ENCODE measurements around the gene PPP2R2B. TPM values are rescaled to one million over a fixed set of nuclear protein-coding genes. Genes with fewer than 3 reads are reported as not detected.

PPP2R2B gene
- total RNA-seq, 2 experiments from 2014 or later, result 1.0 to 1.1 TPM

DNA sequence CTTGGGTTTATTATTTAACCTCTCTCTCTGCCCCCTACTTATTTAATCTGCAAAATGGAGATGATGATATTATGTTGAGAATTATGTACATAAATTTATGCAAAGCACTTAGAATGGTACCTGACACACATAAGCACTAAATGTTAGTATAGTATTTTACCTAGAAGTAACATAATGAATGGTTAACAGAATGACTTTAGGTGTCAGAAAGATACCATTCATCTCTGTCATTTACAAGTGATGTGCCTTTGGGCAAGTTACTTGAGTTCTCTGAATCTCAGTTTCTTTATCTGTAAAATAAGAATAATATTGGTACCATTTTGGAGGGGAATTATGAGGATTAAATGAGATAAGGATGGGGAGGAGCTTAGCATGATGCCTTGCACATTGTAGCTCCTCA is 159.4 kb downstream of the PPP2R2B start:
- Mint-ChIP-seq H3K9me3 (no peaks in the 10 kb centered on the region), H3K27ac (no peak overlapping the region), H3K4me1 (ENCODE audit: low read depth) (no peaks in the 10 kb centered on the region), H3K27me3 (peaks cover 1% of the 10 kb centered on the region), H3K4me3 (no peak overlapping the region), H3K36me3 (no peaks in the 10 kb centered on the region)
- ChIA-PET CTCF (no interaction called here), POLR2A (interaction anchor here (1.1 kb wide), 1 partner anchor 33 kb away, joined by 3 read pairs; no protein-coding TSS in a partner anchor)
- no peak for DNase-seq
- intact Hi-C loops (cut with micrococcal nuclease), result no loop called here

GRCh38 chr5:146718609-146719008 is 159.9 kb downstream of the PPP2R2B start:
- CTCF ChIA-PET, result interaction anchor here (0.7 kb wide), 1 partner anchor 24 kb away, joined by 5 read pairs; no protein-coding TSS in a partner anchor
- no peaks in the 10 kb centered on the region for H3K9me3 Mint-ChIP-seq
- no peak for DNase-seq
- no peaks in the 10 kb centered on the region for H3K36me3 Mint-ChIP-seq
- H3K27me3 Mint-ChIP-seq, result peaks cover 1% of the 10 kb centered on the region
- H3K27ac Mint-ChIP-seq, result no peak overlapping the region
- no peak overlapping the region for H3K4me3 Mint-ChIP-seq
- POLR2A ChIA-PET, result interaction anchor here (1.1 kb wide), 1 partner anchor 33 kb away, joined by 3 read pairs; no protein-coding TSS in a partner anchor
- intact Hi-C loops (cut with micrococcal nuclease), result no loop called here
- H3K4me1 Mint-ChIP-seq (ENCODE audit: low read depth), result no peaks in the 10 kb centered on the region

GRCh38 chr5:146717951-146718350 is 160.6 kb downstream of the PPP2R2B start:
- no peaks in the 10 kb centered on the region for H3K9me3 Mint-ChIP-seq
- no peaks in the 10 kb centered on the region for H3K36me3 Mint-ChIP-seq
- CTCF ChIA-PET, result interaction anchor here (0.7 kb wide), 1 partner anchor 25 kb away, joined by 5 read pairs; no protein-coding TSS in a partner anchor
- H3K4me1 Mint-ChIP-seq (ENCODE audit: low read depth), result no peaks in the 10 kb centered on the region
- H3K27ac Mint-ChIP-seq, result no peak overlapping the region
- intact Hi-C loops (cut with micrococcal nuclease), result no loop called here
- H3K27me3 Mint-ChIP-seq, result peaks cover 1% of the 10 kb centered on the region
- DNase-seq, result no peak
- H3K4me3 Mint-ChIP-seq, result no peak overlapping the region
- POLR2A ChIA-PET, result interaction anchor here (1.1 kb wide), 1 partner anchor 34 kb away, joined by 3 read pairs; no protein-coding TSS in a partner anchor

- Mint-ChIP-seq H3K4me1 (ENCODE audit: low read depth) (no peaks in the 10 kb centered on the region), H3K4me3 (no peak overlapping the region), H3K36me3 (no peaks in the 10 kb centered on the region), H3K27me3 (peaks cover 1% of the 10 kb centered on the region), H3K27ac (no peak overlapping the region), H3K9me3 (no peaks in the 10 kb centered on the region)
- POLR2A ChIA-PET, result no interaction called here
- intact Hi-C loops (cut with micrococcal nuclease), result no loop called here
- CTCF ChIA-PET, result no interaction called here
- DNase-seq, result no peak
These were observed 161.9 kb downstream of the PPP2R2B start for GRCh38 chr5:146716636-146717035.

DNA sequence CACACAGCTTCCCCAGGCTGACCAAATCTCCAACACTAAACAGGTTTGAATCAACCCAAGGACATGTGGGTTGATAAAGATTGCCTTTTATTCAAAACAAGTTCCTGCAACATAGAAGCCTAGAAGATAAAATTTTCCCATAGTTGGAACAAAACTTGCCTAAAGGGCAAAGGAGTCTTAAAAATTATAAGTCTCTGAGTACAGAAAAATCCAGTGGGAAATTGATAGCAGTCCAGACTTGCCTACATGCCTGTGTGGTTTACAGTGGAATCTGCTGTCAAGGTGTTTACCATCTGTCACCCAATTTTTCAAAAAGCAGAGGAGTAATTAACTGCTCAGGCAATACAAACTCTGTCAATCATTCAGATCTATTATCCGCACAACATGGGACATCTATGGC is 168.2 kb downstream of the PPP2R2B start:
- POLR2A ChIA-PET, result no interaction called here
- Mint-ChIP-seq H3K27me3 (no peaks in the 10 kb centered on the region), H3K4me3 (no peak overlapping the region), H3K4me1 (ENCODE audit: low read depth) (no peaks in the 10 kb centered on the region), H3K9me3 (no peaks in the 10 kb centered on the region), H3K36me3 (no peaks in the 10 kb centered on the region), H3K27ac (no peak overlapping the region)
- CTCF ChIA-PET, result no interaction called here
- intact Hi-C loops (cut with micrococcal nuclease), result no loop called here
- no peak for DNase-seq

GRCh38 chr5:146707316-146707715 is 171.2 kb downstream of the PPP2R2B start:
- H3K4me1 Mint-ChIP-seq (ENCODE audit: low read depth), result no peaks in the 10 kb centered on the region
- H3K36me3 Mint-ChIP-seq, result no peaks in the 10 kb centered on the region
- ChIA-PET CTCF (interaction anchor here (2.0 kb wide), 1 partner anchor 258 kb away, joined by 6 read pairs; no protein-coding TSS in a partner anchor), POLR2A (no interaction called here)
- DNase-seq, result no peak
- no peak overlapping the region for H3K4me3 Mint-ChIP-seq
- H3K27ac Mint-ChIP-seq, result no peak overlapping the region
- H3K9me3 Mint-ChIP-seq, result no peaks in the 10 kb centered on the region
- H3K27me3 Mint-ChIP-seq, result no peaks in the 10 kb centered on the region
- intact Hi-C loops (cut with micrococcal nuclease), result no loop called here

DNA sequence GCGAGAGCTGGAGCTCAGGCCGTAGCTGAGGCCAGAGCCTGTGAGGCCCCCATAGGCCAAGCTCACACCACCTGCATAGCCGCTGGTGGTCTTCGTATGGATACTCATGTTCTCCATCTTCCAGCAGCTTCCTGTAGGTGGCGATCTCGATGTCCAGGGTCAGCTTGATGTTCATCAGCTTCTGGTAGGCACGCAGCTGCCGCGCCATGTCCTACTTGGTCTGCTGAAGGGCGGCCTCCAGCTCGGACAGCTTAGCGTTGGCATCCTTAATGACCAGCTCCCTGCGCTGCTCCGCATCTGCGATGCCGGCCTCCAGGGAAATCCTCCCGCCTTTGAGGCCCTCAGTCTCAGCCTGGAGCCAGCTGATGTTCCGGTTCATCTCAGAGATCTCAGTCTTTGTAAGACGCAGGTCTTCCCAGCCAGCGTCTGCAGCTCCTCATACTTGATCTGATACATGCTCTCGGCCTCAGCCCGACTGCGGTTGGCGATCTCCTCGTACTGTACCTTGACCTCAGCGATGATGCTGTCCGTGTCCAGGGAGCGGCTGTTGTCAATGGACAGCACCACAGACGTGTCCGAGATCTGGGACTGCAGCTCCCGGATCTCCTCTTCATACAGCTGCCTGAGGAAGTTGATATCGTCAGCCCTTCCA is 172.1 kb downstream of the PPP2R2B start:
- no peaks in the 10 kb centered on the region for H3K36me3 Mint-ChIP-seq
- no peaks in the 10 kb centered on the region for H3K9me3 Mint-ChIP-seq
- CTCF ChIA-PET, result interaction anchor here (1.0 to 2.0 kb wide), 2 partner anchors 170 to 259 kb away, joined by 3 to 6 read pairs; no protein-coding TSS in a partner anchor

DNA sequence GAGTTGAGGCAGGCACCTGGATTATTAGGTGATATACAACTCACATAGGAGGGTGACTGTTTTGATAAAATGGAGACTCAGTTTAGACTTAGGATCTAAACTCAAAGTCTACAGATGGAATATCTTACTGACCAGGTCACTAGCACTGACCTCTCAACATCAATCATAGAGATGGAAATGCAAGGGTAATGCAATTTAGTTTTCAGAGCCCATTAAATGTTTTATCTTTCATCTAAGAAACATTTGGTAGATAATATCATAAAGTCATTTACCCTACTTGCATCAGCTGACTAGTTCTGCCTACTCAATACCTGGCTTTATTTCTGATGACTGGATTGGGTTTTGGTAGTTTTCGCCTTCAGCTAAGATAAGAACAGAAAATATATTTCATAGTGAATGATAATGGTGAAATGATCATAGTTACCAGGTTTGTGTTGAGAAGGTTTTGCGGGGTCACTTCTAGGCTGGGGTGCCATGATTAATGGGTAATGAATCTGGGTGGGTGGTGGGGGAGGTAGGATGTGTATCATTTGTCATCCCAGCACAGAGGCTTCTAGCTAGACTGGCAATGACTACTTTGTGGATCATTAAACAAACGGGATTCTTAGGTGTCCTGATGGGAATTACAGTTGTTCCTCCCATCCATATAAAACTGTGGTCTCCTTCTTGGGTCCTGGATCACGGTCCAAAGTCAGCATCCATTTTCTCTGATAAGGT is 173.4 kb downstream of the PPP2R2B start:
- POLR2A ChIA-PET, result no interaction called here

More for the DNA sequence above, 172.1 kb downstream of the PPP2R2B start:
- H3K4me3 Mint-ChIP-seq, result no peak overlapping the region
- intact Hi-C loops (cut with micrococcal nuclease), result no loop called here
- H3K27ac Mint-ChIP-seq, result no peak overlapping the region
- DNase-seq, result no peak
- no peaks in the 10 kb centered on the region for H3K4me1 Mint-ChIP-seq (ENCODE audit: low read depth)
- no peaks in the 10 kb centered on the region for H3K27me3 Mint-ChIP-seq
- POLR2A ChIA-PET, result no interaction called here

DNA sequence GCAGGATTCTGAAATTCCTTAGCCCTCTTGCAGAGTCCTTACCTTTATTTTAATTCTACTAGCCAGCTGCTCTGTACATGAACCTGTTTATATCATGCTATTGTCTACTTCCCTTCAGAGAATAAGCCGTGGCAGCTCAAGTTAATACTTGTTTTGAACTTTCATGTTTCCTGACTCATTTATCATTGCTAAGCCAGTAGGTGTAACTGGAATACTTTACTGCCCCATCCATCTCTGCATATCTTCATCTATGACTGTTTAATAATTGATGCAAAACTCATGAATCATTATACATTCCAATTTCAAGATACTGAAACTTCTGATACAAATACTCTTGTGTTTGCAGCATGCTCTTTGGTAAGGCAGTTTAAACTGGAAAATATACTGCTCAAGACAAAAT is 174.7 kb downstream of the PPP2R2B start:
- intact Hi-C loops (cut with micrococcal nuclease), result no loop called here
- ChIA-PET CTCF (no interaction called here), POLR2A (no interaction called here)
- no peaks in the 10 kb centered on the region for H3K4me1 Mint-ChIP-seq (ENCODE audit: low read depth)
- no peaks in the 10 kb centered on the region for H3K27me3 Mint-ChIP-seq
- DNase-seq, result no peak
- H3K4me3 Mint-ChIP-seq, result no peak overlapping the region
- H3K9me3 Mint-ChIP-seq, result no peaks in the 10 kb centered on the region
- H3K27ac Mint-ChIP-seq, result no peak overlapping the region
- H3K36me3 Mint-ChIP-seq, result no peaks in the 10 kb centered on the region

More for the DNA sequence above, 173.4 kb downstream of the PPP2R2B start:
- Mint-ChIP-seq H3K9me3 (no peaks in the 10 kb centered on the region), H3K27ac (no peak overlapping the region), H3K36me3 (no peaks in the 10 kb centered on the region), H3K4me1 (ENCODE audit: low read depth) (no peaks in the 10 kb centered on the region), H3K4me3 (no peak overlapping the region), H3K27me3 (no peaks in the 10 kb centered on the region)
- intact Hi-C loops (cut with micrococcal nuclease), result no loop called here
- DNase-seq, result no peak
- CTCF ChIA-PET, result no interaction called here

DNA sequence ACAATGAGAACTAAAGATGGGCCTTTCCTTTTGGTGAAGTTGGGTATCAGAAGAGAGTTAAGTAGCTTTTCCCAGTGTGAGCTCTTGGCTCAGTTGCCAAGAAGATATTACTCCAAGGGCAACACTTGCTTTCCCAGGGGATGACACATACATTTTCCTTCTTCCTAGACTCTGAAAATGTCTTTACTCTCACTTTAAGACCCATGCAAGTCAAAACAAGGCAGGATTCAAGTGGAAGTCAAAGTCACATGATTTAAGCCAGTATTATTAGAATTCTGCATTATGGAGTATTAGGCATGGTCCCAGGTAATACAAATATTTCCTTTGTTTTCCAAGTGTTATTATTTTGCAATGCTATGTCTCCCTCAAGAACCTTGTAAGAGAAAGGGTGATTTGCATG is 175.1 kb downstream of the PPP2R2B start:
- Mint-ChIP-seq H3K4me3 (no peak overlapping the region), H3K36me3 (no peaks in the 10 kb centered on the region), H3K27ac (no peak overlapping the region), H3K9me3 (no peaks in the 10 kb centered on the region), H3K27me3 (no peaks in the 10 kb centered on the region), H3K4me1 (ENCODE audit: low read depth) (no peaks in the 10 kb centered on the region)
- intact Hi-C loops (cut with micrococcal nuclease), result no loop called here
- CTCF ChIA-PET, result no interaction called here
- DNase-seq, result no peak
- POLR2A ChIA-PET, result no interaction called here

DNA sequence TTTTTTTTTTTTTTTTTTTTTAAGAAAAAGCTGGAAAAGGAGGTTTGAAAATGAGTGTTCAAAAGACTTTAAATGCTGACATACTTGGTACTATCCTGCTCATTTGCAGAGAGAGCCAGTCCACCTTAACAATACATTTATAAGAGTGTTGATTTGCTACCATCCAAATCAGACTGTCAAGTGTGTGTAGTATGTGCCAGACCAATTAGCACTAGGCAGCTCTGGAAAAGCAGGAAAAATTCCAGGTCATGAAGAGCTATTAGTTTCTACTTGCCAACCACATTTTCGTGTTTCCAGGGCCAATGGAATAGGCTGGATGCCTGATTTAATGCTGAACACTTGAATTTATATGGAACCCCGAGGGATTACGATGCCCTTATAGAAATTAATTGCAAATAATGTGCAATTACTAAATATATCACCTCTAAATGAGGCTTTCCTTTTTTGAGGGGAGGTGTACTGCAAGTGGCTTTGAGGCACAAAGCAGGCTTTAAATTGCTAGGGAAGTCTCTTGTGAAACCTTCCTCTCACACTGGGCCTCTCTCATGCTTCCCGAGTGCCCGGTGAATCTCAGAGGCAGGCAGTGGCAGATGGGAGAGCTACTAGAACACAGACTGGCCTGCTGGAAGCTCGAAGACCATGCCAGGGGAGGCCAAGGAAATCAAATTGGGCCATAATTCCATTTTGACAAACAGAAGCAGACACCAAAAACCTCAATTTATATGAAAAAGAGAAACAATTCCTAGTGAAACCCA is 178.7 kb downstream of the PPP2R2B start:
- H3K27ac Mint-ChIP-seq, result no peak overlapping the region
- no peak overlapping the region for H3K4me3 Mint-ChIP-seq
- ChIA-PET POLR2A (no interaction called here), CTCF (no interaction called here)
- DNase-seq, result no peak
- no peaks in the 10 kb centered on the region for H3K27me3 Mint-ChIP-seq
- no peaks in the 10 kb centered on the region for H3K4me1 Mint-ChIP-seq (ENCODE audit: low read depth)
- intact Hi-C loops (cut with micrococcal nuclease), result no loop called here
- no peaks in the 10 kb centered on the region for H3K9me3 Mint-ChIP-seq
- H3K36me3 Mint-ChIP-seq, result no peaks in the 10 kb centered on the region

- CTCF ChIA-PET, result interaction anchor here (0.7 kb wide), 1 partner anchor 36 kb away, joined by 3 read pairs; no protein-coding TSS in a partner anchor
These were observed 179.4 kb downstream of the PPP2R2B start for GRCh38 chr5:146699138-146699537.

More at GRCh38 chr5:146699138-146699537, 179.4 kb downstream of the PPP2R2B start:
- Mint-ChIP-seq H3K9me3 (no peaks in the 10 kb centered on the region), H3K4me3 (no peak overlapping the region), H3K27me3 (no peaks in the 10 kb centered on the region), H3K36me3 (no peaks in the 10 kb centered on the region), H3K27ac (no peak overlapping the region), H3K4me1 (ENCODE audit: low read depth) (no peaks in the 10 kb centered on the region)
- POLR2A ChIA-PET, result no interaction called here
- DNase-seq, result no peak
- intact Hi-C loops (cut with micrococcal nuclease), result no loop called here
